G401 (cell line): ENCODE data around the gene THNSL1. TPM values are rescaled to one million over a fixed set of nuclear protein-coding genes. Genes with fewer than 3 reads are reported as not detected.
"Not testable (repeated sequence)": the region's sequence is repeated elsewhere in the genome, so short reads cannot be mapped to it uniquely, and the experiment has no call there.

Experiments used
- DNase-seq: peaks from one replicate; pipeline ENCODE4 v3.0.0-alpha.2; 2015; ENCODE audit warnings: low spot score
- in situ Hi-C: cut with HindIII; loops from 2 replicates; pipeline ENCODE4 v1.10.0; 2016; ENCODE audit warnings: low sequenced_read_pairs, mixed read lengths
- total RNA-seq: library from RNA; depleted of rRNA; stranded (reverse); fragments of >200 nt; shearing (Covaris generic); gene quantifications from 2 replicates; pipeline ENCODE4 v1.2.3, GENCODE V29; 2014; rRNA removed

The THNSL1 gene
- 6.4 TPM in 2 replicates for total RNA-seq

- in situ Hi-C loops = no loop called here
- DNase-seq = peak; percentile 99
Measured at GRCh38 chr10:25016376-25017153, at the start of gene THNSL1. Gene THNSL1 (plus strand): TSS chr10:25016612. CDS start chr10:25023224, 6,612 bp downstream.

- DNase-seq = no peak
- in situ Hi-C loops = no loop called here
Measured at GRCh38 chr10:24966962-24967481, 49.4 kb upstream of the THNSL1 start.

- in situ Hi-C loops = no loop called here
- DNase-seq = no peak
Measured at GRCh38 chr10:24968349-24968748, 48.1 kb upstream of the THNSL1 start.

- DNase-seq, in situ Hi-C loops: not testable (repeated sequence)
Measured at GRCh38 chr10:24968951-24969350, 47.5 kb upstream of the THNSL1 start.

GRCh38 chr10:24969841-24970281 lies 46.6 kb upstream of the THNSL1 start:
- in situ Hi-C loops = no loop called here
- DNase-seq = no peak

- no peak for DNase-seq
- in situ Hi-C loops = no loop called here
Measured at GRCh38 chr10:24971374-24971773, 45.0 kb upstream of the THNSL1 start.

GRCh38 chr10:24973163-24973562 lies 43.2 kb upstream of the THNSL1 start:
- in situ Hi-C loops = no loop called here
- no peak for DNase-seq

- in situ Hi-C loops = no loop called here
- DNase-seq = no peak
Measured at GRCh38 chr10:24974976-24975375, 41.4 kb upstream of the THNSL1 start.

- no peak for DNase-seq
- in situ Hi-C loops = no loop called here
Measured at GRCh38 chr10:24979685-24980084, 36.7 kb upstream of the THNSL1 start.

GRCh38 chr10:24981161-24981710 lies 35.2 kb upstream of the THNSL1 start:
- in situ Hi-C loops = no loop called here
- no peak for DNase-seq

GRCh38 chr10:24982319-24983112 lies 33.9 kb upstream of the THNSL1 start:
- DNase-seq = no peak
- in situ Hi-C loops = no loop called here

GRCh38 chr10:24983130-24983529 lies 33.3 kb upstream of the THNSL1 start:
- no peak for DNase-seq
- in situ Hi-C loops = no loop called here

- in situ Hi-C loops = no loop called here
Measured at GRCh38 chr10:24983946-24984345, 32.5 kb upstream of the THNSL1 start.

GRCh38 chr10:24984906-24985305 lies 31.5 kb upstream of the THNSL1 start:
- in situ Hi-C loops = no loop called here
- no peak for DNase-seq

More at GRCh38 chr10:24983946-24984345, 32.5 kb upstream of the THNSL1 start:
- DNase-seq = no peak

- in situ Hi-C loops = no loop called here
- peak; percentile 24 for DNase-seq
Measured at GRCh38 chr10:24988831-24989640, 27.4 kb upstream of the THNSL1 start.

GRCh38 chr10:24989867-24990266 lies 26.5 kb upstream of the THNSL1 start:
- no peak for DNase-seq
- in situ Hi-C loops = no loop called here

GRCh38 chr10:24991298-24991697 lies 25.1 kb upstream of the THNSL1 start:
- in situ Hi-C loops = no loop called here
- no peak for DNase-seq

GRCh38 chr10:24992512-24993133 lies 23.8 kb upstream of the THNSL1 start:
- in situ Hi-C loops = no loop called here
- DNase-seq = no peak
